HG03039 (cell line): ENCODE results near the gene VASP.

ENCODE experiments used
- ATAC-seq: cut with Tn5 transposase; IDR thresholded peaks from one replicate; pipeline ENCODE4 v1.9.1; 2021; ENCODE audit warnings: mild to moderate bottlenecking, moderate library complexity; ENCODE audit not compliant: unreplicated experiment

VASP gene

DNA sequence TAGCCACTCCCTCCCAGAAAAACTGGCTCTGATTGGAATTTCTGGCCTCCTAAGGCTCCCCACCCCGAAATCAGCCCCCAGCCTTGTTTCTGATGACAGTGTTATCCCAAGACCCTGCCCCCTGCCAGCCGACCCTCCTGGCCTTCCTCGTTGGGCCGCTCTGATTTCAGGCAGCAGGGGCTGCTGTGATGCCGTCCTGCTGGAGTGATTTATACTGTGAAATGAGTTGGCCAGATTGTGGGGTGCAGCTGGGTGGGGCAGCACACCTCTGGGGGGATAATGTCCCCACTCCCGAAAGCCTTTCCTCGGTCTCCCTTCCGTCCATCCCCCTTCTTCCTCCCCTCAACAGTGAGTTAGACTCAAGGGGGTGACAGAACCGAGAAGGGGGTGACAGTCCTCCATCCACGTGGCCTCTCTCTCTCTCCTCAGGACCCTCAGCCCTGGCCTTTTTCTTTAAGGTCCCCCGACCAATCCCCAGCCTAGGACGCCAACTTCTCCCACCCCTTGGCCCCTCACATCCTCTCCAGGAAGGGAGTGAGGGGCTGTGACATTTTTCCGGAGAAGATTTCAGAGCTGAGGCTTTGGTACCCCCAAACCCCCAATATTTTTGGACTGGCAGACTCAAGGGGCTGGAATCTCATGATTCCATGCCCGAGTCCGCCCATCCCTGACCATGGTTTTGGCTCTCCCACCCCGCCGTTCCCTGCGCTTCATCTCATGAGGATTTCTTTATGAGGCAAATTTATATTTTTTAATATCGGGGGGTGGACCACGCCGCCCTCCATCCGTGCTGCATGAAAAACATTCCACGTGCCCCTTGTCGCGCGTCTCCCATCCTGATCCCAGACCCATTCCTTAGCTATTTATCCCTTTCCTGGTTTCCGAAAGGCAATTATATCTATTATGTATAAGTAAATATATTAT is 33.3 kb upstream of the VASP start:
- no peak for ATAC-seq

DNA sequence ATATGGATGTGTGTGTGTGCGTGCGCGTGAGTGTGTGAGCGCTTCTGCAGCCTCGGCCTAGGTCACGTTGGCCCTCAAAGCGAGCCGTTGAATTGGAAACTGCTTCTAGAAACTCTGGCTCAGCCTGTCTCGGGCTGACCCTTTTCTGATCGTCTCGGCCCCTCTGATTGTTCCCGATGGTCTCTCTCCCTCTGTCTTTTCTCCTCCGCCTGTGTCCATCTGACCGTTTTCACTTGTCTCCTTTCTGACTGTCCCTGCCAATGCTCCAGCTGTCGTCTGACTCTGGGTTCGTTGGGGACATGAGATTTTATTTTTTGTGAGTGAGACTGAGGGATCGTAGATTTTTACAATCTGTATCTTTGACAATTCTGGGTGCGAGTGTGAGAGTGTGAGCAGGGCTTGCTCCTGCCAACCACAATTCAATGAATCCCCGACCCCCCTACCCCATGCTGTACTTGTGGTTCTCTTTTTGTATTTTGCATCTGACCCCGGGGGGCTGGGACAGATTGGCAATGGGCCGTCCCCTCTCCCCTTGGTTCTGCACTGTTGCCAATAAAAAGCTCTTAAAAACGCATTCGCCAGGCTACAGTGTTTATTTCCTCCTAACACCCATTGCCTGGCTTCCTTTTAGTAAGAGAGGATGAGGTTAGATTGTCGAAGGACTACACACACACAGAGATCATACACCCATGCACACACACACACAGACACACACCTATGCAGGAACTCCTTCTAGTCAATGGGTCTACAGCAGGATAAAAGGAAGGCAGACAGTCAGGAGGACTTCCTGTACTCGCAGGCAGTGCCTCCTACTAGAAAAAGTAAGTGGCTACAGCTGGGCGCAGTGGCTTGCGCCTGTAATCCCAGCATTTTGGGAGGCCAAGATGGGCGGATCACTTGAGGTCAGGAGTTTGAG is 32.4 kb upstream of the VASP start:
- ATAC-seq, result no peak

DNA sequence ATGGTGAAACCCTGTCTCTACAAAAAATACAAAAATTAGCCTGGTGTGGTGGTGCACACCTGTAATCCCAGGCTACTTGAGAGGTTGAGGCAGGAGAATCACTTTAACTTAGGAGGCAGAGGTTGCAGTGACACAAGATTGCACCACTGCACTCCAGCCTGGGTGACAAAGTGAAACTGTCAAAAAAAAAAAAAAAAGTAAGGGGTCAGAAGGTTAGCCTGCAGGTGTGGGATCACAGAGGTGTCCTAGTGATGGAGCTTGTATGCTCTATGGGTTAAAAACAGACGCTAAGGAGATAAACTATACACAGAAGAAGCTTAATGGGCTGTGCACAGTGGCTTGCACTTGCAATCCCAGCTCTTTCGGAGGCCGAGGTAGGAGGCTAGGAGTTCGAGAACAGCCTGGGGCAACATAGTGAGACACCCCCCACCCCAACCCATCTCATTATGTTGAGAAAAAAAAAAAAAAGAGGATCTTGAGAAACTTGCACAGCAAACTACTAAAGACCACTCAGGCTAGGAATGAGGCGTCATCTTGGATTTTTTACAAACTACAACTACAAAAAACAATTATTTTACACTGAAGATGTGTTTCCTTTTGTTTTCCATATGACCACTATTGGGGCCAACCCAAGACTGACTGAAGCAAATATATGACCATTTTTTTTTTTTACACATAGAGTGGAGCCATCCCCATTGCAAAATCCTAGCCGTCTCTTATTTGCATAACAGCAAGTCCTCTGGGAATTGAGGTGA is 31.6 kb upstream of the VASP start:
- ATAC-seq, result no peak

DNA sequence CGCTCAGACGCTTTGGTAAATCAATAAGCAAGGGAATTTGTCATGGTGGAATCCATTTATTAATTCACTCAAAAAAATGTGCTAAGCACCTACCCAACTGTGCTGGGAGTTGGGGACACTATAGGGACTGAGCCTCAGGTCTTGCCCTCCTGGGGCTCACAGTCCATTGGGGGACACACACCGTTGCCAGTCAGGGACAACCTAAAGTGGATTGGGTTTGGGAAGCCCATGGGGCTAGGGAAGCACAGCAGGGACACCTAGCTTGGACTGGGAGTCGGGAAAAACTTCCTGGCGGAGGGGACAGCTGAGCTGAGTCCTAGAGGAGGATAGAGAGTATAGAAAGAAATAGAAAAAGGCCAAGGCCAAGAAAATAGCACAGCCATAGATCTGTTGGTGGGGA is 31.0 kb upstream of the VASP start:
- ATAC-seq, result no peak

DNA sequence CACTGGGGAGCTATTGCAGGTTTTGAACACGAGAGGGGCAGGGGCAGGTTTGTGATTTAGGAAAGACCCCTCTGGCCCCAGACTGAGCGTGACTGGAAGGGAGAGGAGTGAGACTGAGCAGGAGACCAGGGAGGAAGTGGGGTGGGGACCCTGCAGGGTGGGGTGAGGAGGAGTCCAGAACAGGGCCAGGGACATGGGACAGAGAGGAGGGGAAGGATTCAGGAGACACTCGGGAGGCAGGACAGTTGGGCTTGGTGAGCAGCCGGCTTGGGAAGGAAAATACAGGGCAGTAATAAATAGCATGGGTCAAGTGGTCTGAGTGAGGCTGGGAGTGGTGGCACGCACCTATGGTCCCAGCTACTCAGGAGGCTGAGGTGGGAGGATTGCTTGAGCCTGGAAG is 30.1 kb upstream of the VASP start:
- ATAC-seq, result no peak

GRCh38 chr19:45477713-45478453 is 29.4 kb upstream of the VASP start:
- peak; percentile 6 for ATAC-seq

DNA sequence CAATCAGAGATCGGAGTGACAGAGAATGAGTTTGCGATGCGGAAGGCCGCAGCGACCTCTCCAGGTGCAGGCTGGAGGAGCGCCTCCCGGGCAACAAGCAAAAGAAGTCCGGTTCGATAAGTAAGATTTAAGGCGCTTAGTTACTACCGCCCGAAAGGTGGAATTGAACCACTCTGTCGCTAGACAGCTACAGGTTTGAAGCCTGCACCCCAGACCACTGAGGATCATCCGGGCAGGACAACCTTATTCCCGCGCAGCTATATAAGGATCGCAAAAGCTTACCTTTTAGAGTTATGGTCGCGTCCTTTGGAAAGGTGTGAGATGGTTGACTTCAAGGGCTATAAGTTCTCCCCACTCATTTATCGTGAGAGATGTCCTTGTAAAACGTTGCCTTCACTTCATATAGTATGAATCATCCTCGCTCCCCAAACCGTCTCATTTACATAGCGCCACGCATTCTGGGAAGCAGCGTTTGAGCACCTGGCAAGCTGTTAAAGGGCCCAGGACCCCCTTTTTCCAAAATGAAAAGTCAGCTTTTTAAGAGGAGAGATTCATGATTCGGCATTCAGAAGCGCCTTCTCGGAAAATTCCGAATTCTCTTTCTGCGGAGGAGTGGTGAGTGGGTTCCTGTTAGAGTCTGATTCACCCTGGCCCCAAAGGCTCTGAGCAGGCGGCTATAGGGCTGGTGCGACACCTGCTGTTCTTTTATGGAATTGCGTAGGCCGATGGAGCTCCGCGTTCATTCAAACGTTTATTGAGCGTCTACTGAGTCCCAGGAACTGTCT is 28.6 kb upstream of the VASP start:
- peak; percentile 63 for ATAC-seq

- no peak for ATAC-seq
These were observed 24.2 kb upstream of the VASP start for GRCh38 chr19:45483033-45483432.

DNA sequence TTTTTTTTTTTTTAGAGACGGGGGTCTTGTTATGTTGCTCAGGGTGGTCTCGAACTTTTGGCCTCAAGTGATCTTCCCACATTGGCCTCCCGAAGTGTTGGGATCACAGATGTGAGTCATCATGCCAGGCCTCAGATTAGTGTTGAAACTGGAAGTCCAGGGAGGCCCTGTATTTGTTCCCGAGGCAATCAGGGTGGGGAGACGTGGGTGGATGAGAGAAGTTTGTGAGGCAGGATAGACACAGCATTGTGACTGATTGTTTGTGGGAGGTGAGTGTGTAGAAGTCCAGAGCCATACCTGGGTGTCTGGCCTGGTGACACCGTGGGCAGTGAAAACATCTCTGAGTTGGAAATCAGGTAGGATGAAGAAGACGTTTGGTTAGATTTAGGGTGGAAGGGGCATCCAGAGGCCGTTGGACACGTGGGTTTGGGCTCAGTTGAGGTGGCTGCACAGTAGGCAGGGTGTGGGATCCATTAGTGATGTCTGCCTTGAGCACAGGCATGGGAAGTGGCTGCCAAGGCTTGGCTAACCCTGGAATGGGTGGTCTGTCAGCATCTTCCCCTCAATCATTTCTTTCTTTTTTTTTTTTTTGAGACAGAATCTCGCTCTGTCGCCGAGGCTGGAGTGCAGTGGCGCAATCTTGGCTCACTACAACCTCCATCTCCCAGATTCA is 22.9 kb upstream of the VASP start:
- ATAC-seq, result no peak

- peak; percentile 85 for ATAC-seq
These were observed 21.8 kb upstream of the VASP start for GRCh38 chr19:45485305-45486077.

GRCh38 chr19:45488708-45489107 is 18.6 kb upstream of the VASP start:
- no peak for ATAC-seq

- ATAC-seq, result no peak
These were observed 17.9 kb upstream of the VASP start for GRCh38 chr19:45489216-45489855.

DNA sequence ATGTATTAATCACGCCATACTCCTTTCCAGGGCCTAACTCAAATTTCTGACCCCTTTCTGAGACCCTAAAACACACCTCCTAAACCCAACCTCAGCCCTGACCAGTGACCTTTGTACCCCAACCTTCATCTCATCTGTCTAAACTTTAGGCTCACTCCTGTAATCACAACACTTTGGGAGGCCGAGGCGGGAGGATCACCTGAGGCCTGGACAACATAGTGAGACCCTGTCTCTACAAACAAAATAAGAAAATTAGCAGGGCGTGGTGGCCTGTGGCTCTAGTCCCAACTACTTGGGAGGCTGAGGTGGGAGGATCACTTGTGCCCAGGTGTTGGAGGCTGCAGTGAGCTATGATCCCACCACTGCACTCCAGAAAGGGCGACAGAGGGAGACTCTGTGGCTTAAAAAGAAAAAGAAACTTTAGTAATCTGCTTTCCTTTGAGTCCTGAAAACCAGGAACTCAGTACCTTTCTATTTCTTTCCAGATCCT is 15.1 kb upstream of the VASP start:
- no peak for ATAC-seq

- ATAC-seq, result no peak
These were observed 14.4 kb upstream of the VASP start for GRCh38 chr19:45492627-45493470.

DNA sequence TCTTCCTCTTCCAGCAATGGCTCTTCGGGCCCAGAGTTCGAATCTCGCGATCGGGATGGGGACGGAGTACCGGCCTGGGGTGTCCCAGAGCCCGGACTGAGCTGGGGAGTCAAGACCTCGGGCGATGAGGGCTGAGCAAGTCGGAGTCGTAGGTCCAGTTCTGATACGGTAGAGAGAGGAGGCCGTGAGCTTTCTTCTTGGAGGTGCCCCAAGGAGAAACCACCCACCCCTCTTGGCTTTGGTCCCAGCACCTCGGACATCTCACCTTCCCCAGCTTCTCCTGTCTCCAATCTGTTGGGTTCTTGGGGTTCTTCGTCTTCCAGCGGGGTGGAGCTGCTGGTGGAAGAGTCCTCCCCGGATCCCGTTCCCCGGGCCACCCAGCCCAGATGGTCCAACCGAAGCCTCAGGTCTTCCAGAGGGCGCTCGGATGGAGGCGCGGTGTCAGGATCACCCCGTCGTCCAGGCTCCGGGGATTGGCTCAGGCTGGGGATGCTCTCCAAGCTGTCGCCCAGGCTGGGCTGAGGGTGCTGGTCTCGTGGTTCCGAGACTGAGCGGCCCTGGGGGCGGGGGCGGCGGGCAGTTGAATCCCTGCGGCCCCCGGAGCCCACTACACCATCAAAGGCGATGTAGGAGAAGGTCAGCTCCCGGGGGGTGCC is 12.9 kb upstream of the VASP start:
- ATAC-seq, result no peak

- ATAC-seq, result no peak
These were observed 12.1 kb upstream of the VASP start for GRCh38 chr19:45495178-45495577.
